Raji (cell line): ENCODE results near the gene NMU.

Source experiments
- POLR2A ChIP-seq: IDR thresholded peaks from 2 replicates; pipeline ENCODE4 v1.6.1; 2011; ENCODE audit warnings: low read depth, low read length, control low read depth; ENCODE audit not compliant: insufficient read depth

The NMU gene

GRCh38 chr4:55546756-55547465 lies 89.2 kb downstream of the NMU start, which contains the start of gene CLOCK:
Gene CLOCK (minus strand): TSS chr4:55546909. CDS start chr4:55482785, 64,124 bp downstream.
- peak; percentile 44; the same call in 1 of the 2 replicates for TF ChIP-seq POLR2A

DNA sequence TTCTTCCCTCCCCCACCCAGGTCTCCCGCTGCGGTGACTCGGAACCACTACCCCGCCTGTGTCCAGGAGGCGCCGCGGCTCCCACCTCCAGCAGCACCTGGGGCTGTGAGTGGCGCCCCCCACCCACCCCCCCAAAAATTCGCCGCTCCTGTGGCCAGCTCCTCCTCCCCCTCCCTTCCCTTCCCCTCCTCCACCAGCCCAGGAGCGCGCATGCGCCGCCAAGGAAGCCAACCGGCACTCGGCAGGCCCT lies 89.7 kb downstream of the NMU start:
- TF ChIP-seq POLR2A: no peak

GRCh38 chr4:55545641-55546505 lies 90.2 kb downstream of the NMU start:
- peak; percentile 33; the same call in 1 of the 2 replicates for TF ChIP-seq POLR2A
